ENCODE data around the gene FAM20C. TPM values are rescaled to one million over a fixed set of nuclear protein-coding genes. Genes with fewer than 3 reads are reported as not detected.

The FAM20C gene
- total and polyA plus RNA-seq, 2 of the 8 experiments (the other 6 are each of a cell fraction or from before 2014, with no cell fraction given) = 9.5 to 34.8 TPM

DNA sequence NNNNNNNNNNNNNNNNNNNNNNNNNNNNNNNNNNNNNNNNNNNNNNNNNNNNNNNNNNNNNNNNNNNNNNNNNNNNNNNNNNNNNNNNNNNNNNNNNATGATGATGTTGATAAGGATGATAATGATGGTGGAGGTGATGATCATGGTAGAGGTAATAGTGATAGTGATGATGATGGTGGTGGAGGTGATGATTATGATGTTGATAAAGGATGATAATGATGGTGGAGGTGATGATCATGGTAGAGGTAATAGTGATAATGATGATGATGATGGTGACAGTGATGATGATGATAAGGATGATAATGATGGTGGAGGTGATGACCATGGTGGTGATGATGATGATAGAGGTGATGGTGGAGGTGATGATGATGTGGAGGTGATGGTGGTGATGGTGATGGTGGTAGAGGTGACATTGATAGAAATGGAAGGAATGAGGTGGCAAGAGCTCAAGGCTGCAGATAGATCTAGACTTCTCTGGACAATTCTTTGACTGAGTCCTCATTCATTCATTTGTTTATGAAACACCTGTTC is 47.8 kb downstream of the FAM20C start:
- CTCF ChIA-PET (ENCODE audit: partially characterized antibody) = interaction anchor here (0.7 kb wide), 1 partner anchor 63 kb away, joined by 3 read pairs; no protein-coding TSS in a partner anchor
- no peak for TF ChIP-seq SAP30 (IDR thresholded peaks at IDR 0.05; ENCODE audit: insufficient read depth, insufficient replicate concordance, low read length)
- TF ChIP-seq RXRA (IDR thresholded peaks at IDR 0.05; ENCODE audit: insufficient read depth, low read depth, low read length) = no peak
- TF ChIP-seq SUZ12 (IDR thresholded peaks at IDR 0.05; ENCODE audit: low read length) = no peak
- no peak for TF ChIP-seq FOSL1 (IDR thresholded peaks at IDR 0.05; ENCODE audit: insufficient read depth, low read depth, low read length)
- TF ChIP-seq POU5F1 (IDR thresholded peaks at IDR 0.05; ENCODE audit: low read depth, low read length) = no peak
- TF ChIP-seq NANOG (IDR thresholded peaks at IDR 0.05; ENCODE audit: insufficient read depth, low read depth, low read length, poor library complexity, severe bottlenecking) = no peak
- no peak for TF ChIP-seq CREB1 (IDR thresholded peaks at IDR 0.05)
- no peak for TF ChIP-seq BCL11A (IDR thresholded peaks at IDR 0.05; ENCODE audit: low read depth in 2 of 2, low read length in 2 of 2)
- no peak for TF ChIP-seq RFX5 (IDR thresholded peaks at IDR 0.05; ENCODE audit: borderline replicate concordance, low read depth, low read length)
- no peak for TF ChIP-seq EZH2 (IDR thresholded peaks at IDR 0.05; ENCODE audit: low read depth, low read length, severe bottlenecking)
- no peak for TF ChIP-seq BACH1 (IDR thresholded peaks at IDR 0.05; ENCODE audit: low read length)
- TF ChIP-seq, protein P1, sequence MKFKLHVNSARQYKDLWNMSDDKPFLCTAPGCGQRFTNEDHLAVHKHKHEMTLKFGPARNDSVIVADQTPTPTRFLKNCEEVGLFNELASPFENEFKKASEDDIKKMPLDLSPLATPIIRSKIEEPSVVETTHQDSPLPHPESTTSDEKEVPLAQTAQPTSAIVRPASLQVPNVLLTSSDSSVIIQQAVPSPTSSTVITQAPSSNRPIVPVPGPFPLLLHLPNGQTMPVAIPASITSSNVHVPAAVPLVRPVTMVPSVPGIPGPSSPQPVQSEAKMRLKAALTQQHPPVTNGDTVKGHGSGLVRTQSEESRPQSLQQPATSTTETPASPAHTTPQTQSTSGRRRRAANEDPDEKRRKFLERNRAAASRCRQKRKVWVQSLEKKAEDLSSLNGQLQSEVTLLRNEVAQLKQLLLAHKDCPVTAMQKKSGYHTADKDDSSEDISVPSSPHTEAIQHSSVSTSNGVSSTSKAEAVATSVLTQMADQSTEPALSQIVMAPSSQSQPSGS (IDR thresholded peaks at IDR 0.05; ENCODE audit: low read length) = no peak

More for the DNA sequence above, 47.8 kb downstream of the FAM20C start:
- no peak overlapping the region for H3K4me2 ChIP-seq (ENCODE audit: insufficient read depth in 1 of 2, low read depth in 2 of 2, low read length in 2 of 2)
- no peak overlapping the region for H3K14ac ChIP-seq (ENCODE audit: insufficient read length)
- no peak overlapping the region for H2BK15ac ChIP-seq (ENCODE audit: low read length)
- no peak overlapping the region for H4K91ac ChIP-seq (replicated peaks; ENCODE audit: insufficient read length, low read length)
- H3K36me3 ChIP-seq (ENCODE audit: control insufficient read depth in 2 of 4, insufficient read depth in 4 of 4, low read length in 3 of 4) = peaks cover 0 to 5% (median 0%) of the 10 kb centered on the region in 4 experiments; a peak in 2 of 8 replicates
- H3K18ac ChIP-seq (ENCODE audit: extremely low read depth, low read length) = no peak overlapping the region
- no peaks in the 10 kb centered on the region for H3K27me3 ChIP-seq (replicated peaks in 1 of 4; ENCODE audit: control insufficient read depth in 3 of 4, extremely low read depth in 1 of 4, insufficient read depth in 3 of 4, low read length in 3 of 4)
- POLR2A ChIA-PET (ENCODE audit: partially characterized antibody) = no interaction called here
- H4K5ac ChIP-seq (ENCODE audit: insufficient read length, low read depth, low read length) = no peak overlapping the region
- peak overlapping the region; percentile 83 for H3K56ac ChIP-seq (replicated peaks; ENCODE audit: insufficient read length, low read depth, low read length)
- peaks cover 3% of the 10 kb centered on the region; the same call in 1 of the 2 replicates for H3K79me1 ChIP-seq (ENCODE audit: low read depth, low read length)
- no peak overlapping the region for H2AFZ ChIP-seq (ENCODE audit: low read length)
- H3K9me3 ChIP-seq (ENCODE audit: insufficient read depth in 2 of 2, low read depth in 1 of 2, low read length in 1 of 2) = peaks cover 0 to 6% of the 10 kb centered on the region in 2 experiments; a peak in 1 of 4 replicates
- H3K9ac ChIP-seq (replicated peaks in 1 of 4; ENCODE audit: extremely low read depth in 1 of 4, low read depth in 3 of 4, low read length in 3 of 4) = no peak overlapping the region
- H3K79me2 ChIP-seq (ENCODE audit: control insufficient read depth in 1 of 2, insufficient read depth in 2 of 2, low read length in 2 of 2) = peaks cover 0 to 10% of the 10 kb centered on the region in 2 experiments; a peak in 2 of 4 replicates
- H2BK12ac ChIP-seq (ENCODE audit: low read depth, low read length) = no peak overlapping the region
- H3K4me3 ChIP-seq (ENCODE audit: extremely low read depth in 1 of 4, insufficient read depth in 2 of 4, low read depth in 3 of 4, low read length in 4 of 4) = no peak overlapping the region
- no peak overlapping the region for H2BK120ac ChIP-seq (replicated peaks; ENCODE audit: low read depth, low read length)
- H3K23me2 ChIP-seq (ENCODE audit: low read depth, low read length) = peaks cover 9% of the 10 kb centered on the region; the same call in 1 of the 2 replicates
- no peak overlapping the region for H3K23ac ChIP-seq (ENCODE audit: insufficient read length)
- peaks cover 0 to 10% of the 10 kb centered on the region in 2 experiments for H4K20me1 ChIP-seq (replicated peaks in 1 of 2; ENCODE audit: control insufficient read depth in 1 of 2, insufficient read depth in 2 of 2, low read length in 2 of 2)
- H3K27ac ChIP-seq (ENCODE audit: low read depth, low read length) = no peak overlapping the region
- peaks cover 0 to 4% (median 0%) of the 10 kb centered on the region in 4 experiments; a peak in 1 of 7 replicates for H3K4me1 ChIP-seq (replicated peaks in 1 of 4; ENCODE audit: control insufficient read depth in 3 of 4, insufficient read depth in 4 of 4, low read length in 3 of 4)
- no peak overlapping the region for H2AK5ac ChIP-seq (ENCODE audit: low read depth, low read length)
- FAIRE-seq (no peak), DNase-seq (ENCODE audit: low read depth in 1 of 2, low spot score in 2 of 2) (no peak)
- no peak overlapping the region for H3K4ac ChIP-seq (replicated peaks; ENCODE audit: insufficient read length, low read depth, low read length)
- no peak overlapping the region for H2BK20ac ChIP-seq (ENCODE audit: low read length)
- no peak overlapping the region for H2BK5ac ChIP-seq (ENCODE audit: low read depth, low read length)
- no peak overlapping the region for H4K8ac ChIP-seq (ENCODE audit: extremely low read depth, insufficient read depth, low read length)
